GM12874 (cell line): ENCODE measurements around the gene ADGRA1.

Experiments
- TF ChIP-seq, protein P1 (sequence below): IDR thresholded peaks from 2 replicates; pipeline ENCODE4 v1.5.1; 2011; ENCODE audit warnings: low read depth, mild to moderate bottlenecking, control low read depth, low read length, moderate library complexity; ENCODE audit not compliant: insufficient read depth

The ADGRA1 gene

DNA sequence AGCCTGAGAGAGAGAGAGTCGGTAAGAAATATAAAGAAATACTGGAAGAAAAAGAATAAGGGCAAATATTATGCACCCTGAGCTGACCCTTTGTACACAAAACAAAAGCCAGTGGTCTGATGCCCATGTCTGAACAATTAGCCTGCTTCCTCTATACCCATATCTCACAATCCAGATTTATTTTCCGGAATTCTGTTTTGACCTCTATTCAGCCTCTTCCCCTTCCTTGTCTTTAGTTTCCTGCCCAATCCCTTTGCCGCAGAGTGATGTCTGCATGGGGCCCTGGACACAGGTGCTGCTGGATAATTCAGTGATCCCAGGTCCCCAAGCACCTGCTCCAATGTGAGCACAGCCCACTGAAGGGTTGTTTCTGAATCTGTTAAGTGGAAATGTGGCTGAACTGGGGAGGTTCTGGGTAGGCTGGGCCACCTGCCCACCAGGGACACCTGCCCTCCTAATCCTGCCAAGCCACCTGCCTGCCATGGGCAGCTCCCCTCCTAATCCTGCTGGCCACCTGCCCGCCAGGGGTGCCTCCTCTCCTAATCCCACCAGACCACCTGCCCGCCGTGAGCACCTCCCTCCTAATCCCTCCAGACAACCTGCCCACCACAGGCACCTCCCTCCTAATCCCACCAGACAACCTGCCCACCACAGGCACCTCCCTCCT, 23.0 kb downstream of the ADGRA1 start:
- TF ChIP-seq, protein P1, sequence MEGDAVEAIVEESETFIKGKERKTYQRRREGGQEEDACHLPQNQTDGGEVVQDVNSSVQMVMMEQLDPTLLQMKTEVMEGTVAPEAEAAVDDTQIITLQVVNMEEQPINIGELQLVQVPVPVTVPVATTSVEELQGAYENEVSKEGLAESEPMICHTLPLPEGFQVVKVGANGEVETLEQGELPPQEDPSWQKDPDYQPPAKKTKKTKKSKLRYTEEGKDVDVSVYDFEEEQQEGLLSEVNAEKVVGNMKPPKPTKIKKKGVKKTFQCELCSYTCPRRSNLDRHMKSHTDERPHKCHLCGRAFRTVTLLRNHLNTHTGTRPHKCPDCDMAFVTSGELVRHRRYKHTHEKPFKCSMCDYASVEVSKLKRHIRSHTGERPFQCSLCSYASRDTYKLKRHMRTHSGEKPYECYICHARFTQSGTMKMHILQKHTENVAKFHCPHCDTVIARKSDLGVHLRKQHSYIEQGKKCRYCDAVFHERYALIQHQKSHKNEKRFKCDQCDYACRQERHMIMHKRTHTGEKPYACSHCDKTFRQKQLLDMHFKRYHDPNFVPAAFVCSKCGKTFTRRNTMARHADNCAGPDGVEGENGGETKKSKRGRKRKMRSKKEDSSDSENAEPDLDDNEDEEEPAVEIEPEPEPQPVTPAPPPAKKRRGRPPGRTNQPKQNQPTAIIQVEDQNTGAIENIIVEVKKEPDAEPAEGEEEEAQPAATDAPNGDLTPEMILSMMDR, result no peak

DNA sequence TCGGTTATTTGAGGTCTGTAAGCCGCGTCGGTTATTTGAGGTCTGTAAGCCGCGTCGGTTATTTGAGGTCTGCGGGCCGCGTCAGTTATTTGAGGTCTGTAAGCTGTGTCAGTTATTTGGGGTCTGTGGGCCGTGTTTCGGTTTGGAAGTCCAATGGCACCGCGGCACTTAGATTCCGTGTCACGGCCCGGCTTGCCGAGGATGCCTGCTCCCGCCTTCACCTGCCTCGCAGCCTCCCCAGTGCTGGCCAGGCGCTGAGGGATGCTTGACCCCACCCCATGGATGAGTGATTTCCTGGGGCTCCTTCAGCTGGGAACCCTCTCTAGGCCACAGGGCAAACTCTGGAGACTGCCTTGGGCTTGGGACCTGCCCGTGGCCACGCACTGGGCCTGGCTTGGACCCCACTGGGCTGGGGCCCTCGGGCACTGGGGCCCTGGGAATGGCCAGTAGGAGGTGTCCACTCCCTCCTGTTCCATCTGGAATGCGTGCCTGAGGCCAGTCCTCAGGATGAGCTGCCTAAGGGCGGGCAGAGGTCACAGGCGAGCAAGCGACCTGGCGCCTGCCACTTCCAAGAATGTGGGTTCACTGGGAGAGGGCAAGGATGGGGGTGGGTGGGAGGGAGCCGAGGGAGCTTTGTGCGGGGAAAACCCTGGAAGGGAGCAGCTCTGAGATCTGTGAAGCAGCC, 25.6 kb downstream of the ADGRA1 start:
- TF ChIP-seq, protein P1, result no peak

DNA sequence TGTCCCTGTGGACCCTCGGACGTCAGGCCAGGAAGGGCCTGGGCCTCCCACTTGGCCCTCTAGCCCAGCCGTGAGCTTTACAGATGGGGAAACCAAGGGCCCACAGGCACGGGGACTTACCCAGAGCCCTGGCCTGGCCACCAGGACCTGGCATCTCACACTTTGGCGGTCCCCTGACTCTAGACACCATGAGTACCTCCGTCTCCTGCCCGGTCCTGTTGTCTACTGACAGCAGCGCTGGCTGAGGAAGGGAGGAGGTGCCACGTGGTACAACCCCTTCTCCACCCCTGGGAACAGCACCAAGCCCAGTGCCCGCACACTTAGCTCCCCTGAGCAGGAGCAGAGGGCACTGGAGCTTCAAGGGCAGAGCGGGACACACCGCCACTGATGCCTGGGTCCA, 26.1 kb downstream of the ADGRA1 start:
- TF ChIP-seq, protein P1, result no peak

DNA sequence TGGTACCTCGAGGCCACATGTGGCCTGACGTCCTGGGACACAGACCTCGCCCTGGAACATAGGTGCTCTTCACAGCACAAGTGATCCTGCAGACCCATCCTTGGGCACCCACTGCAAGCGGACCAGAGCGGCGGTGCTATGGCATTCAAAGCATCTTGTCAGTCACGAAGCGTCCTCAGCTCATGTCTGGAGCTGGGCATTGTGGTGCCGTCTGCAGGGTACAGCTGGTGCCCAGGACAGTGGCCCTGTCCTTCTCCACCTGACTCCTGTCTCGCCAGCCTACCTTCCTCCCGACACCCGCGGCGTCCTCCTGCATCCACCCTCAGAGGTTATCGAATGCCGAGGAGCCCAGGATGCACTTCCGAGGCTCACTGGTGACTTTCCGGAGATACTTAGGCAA, 26.5 kb downstream of the ADGRA1 start:
- TF ChIP-seq, protein P1, result no peak

DNA sequence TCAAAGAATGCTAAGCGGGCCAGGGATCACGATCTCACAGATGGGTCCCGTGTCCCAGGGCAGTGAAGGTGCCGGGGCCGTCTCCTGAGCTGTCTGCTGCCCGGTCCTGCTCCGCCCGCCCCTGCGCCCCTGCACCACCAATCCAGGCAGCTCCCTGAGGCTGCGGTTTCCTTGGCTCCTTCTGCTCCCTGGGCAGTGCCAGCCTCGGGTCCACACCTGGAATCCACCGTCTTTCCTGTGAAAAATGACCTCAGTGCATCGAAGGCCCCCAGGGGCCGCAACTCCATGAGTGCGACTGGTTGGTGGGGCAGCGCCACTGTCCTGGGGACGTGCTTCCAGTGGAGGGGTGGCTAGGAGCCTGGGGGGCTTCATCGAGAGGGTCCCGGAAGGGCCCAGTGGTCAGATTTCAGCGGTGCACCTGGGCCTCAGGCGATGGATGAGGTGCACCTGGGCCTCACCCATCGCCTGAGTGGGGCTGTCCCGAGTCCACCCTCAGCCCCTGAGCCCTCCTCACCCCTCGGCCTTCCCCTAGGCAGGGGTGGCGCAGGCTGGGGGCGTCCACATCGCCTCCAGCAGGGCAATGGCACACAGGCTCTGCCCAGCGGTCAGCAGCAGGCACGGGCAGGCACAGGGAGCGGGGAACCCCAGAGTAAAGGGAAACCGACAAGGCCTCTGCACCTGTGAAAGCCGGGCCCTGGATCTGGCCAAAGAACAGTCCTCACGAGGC, 27.2 kb downstream of the ADGRA1 start:
- TF ChIP-seq, protein P1, result no peak

DNA sequence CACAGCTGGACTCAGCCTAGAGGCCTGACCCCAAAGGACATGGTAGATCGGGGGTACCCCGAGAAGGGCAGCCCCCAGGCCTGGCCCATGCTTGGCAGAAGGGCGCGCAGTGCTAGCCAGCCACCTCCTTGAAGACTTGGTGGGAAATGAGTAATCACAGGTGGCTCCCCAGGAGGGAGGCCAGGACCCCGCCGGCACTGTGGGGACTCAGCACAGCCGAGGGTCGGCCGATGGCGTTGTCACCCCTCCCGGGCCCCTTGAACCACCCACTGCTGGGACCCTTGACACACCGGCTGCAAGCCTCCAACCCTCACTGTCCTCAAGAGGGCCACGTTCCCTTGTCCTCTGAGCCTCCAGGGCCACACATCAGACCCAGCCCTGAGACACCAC, 27.7 kb downstream of the ADGRA1 start:
- TF ChIP-seq, protein P1, result no peak

DNA sequence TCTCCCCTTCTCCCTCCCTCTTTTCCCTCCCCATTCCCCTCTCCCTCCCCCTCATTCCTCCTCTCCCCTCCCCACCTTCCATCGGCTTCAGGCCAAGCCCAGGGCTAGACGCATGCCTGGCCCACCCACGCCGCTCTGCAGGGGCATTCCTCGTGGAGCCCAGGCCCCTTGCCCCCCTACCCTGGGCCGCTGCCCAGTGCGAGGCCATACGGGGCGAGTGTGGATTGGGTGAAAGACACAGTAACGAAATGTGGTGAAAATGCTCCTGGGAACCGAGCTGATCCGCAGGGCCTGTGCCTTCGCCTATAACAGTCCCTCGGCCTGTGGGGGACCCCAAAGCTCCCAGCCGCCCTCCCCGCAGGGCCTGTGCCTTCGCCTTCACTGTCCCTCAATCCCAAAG, 28.3 kb downstream of the ADGRA1 start:
- TF ChIP-seq, protein P1, result no peak
